OCI-LY7 (cell line): ENCODE results near the gene RIMS4. TPM values are rescaled to one million over a fixed set of nuclear protein-coding genes. Genes with fewer than 3 reads are reported as not detected.

Experiments
- BruUV-seq: library from RNA; stranded (reverse); fragments of 400-500 nt; replicated peaks from 2 replicates; lab custom pipeline; 2021; lab: Mats Ljungman, UMichigan
- CTCF ChIA-PET: fragments of 300-600 bp; sonication (Branson Sonifier 250); formaldehyde crosslinking; loops from one replicate; lab custom pipeline; 2022; ENCODE audit warnings: antibody characterized with exemption; ENCODE audit not compliant: unreplicated experiment; lab: Charles Lee
- POLR2A ChIA-PET: fragments of 300-600 bp; sonication (Branson Sonifier 250); formaldehyde crosslinking; loops from one replicate; lab custom pipeline; 2022; ENCODE audit warnings: antibody characterized with exemption; lab: Charles Lee
- DNase-seq: peaks from one replicate; pipeline ENCODE4 v3.0.0-alpha.2; 2015; ENCODE audit warnings: low spot score
- H2AFZ ChIP-seq: fragments of 200-600 bp; sonication (generic), shearing (Covaris generic); 2 replicates; pipeline ENCODE4 v1.6.1; 2014; ENCODE audit warnings: mild to moderate bottlenecking, antibody characterized with exemption, low read length, moderate library complexity
- H3K27ac ChIP-seq: fragments of 200-600 bp; sonication (generic); 2 replicates; pipeline ENCODE4 v1.5.1; 2014; ENCODE audit warnings: mixed run types, low read depth, mild to moderate bottlenecking, moderate library complexity, low read length, inconsistent platforms; ENCODE audit not compliant: poor library complexity, severe bottlenecking
- H3K36me3 ChIP-seq: fragments of 200-600 bp; sonication (generic); 2 replicates; pipeline ENCODE4 v1.6.1; 2014; ENCODE audit warnings: mild to moderate bottlenecking, antibody characterized with exemption, low read length, moderate library complexity, mixed read lengths; ENCODE audit not compliant: insufficient read depth
- H3K4me1 ChIP-seq: fragments of 200-600 bp; sonication (generic); 2 replicates; pipeline ENCODE4 v1.5.1; 2014; ENCODE audit warnings: mild to moderate bottlenecking, low read length; ENCODE audit not compliant: insufficient read depth, poor library complexity, severe bottlenecking
- H3K4me2 ChIP-seq: fragments of 200-600 bp; sonication (generic); 2 replicates; pipeline ENCODE4 v1.6.1; 2014; ENCODE audit warnings: mild to moderate bottlenecking, low read length
- H3K4me3 ChIP-seq: fragments of 200-600 bp; sonication (generic); 2 replicates; pipeline ENCODE4 v1.5.1; 2014; ENCODE audit warnings: mild to moderate bottlenecking, low read depth, low read length; ENCODE audit not compliant: poor library complexity, severe bottlenecking
- H3K79me2 ChIP-seq: fragments of 200-600 bp; sonication (generic); 2 replicates; pipeline ENCODE4 v1.6.1; 2016; ENCODE audit warnings: low read depth, mild to moderate bottlenecking, low read length, moderate library complexity, mixed read lengths; ENCODE audit not compliant: insufficient read depth
- H3K9me2 ChIP-seq: fragments of 200-600 bp; sonication (generic); 2 replicates; pipeline ENCODE4 v1.6.1; 2016; ENCODE audit warnings: mild to moderate bottlenecking, low read length, mixed read lengths; ENCODE audit not compliant: insufficient read depth
- H3K9me3 ChIP-seq: fragments of 200-600 bp; sonication (generic); 2 replicates; pipeline ENCODE4 v1.6.1; 2014; ENCODE audit warnings: mild to moderate bottlenecking, mixed run types, low read length, mixed read lengths
- H4K20me1 ChIP-seq: fragments of 200-600 bp; sonication (generic); 2 replicates; pipeline ENCODE4 v1.6.1; 2014; ENCODE audit warnings: mild to moderate bottlenecking, antibody characterized with exemption, low read length, moderate library complexity, mixed read lengths; ENCODE audit not compliant: insufficient read depth
- CTCF ChIP-seq: fragments of 200-600 bp; sonication (generic); conservative IDR thresholded peaks from 2 replicates; pipeline ENCODE4 v1.5.1; 2014; ENCODE audit warnings: mild to moderate bottlenecking, antibody characterized with exemption, low read length, moderate library complexity, mixed read lengths
- EZH2phosphoT487 ChIP-seq: fragments of 200-600 bp; sonication (generic); IDR thresholded peaks from 2 replicates; pipeline ENCODE4 v1.6.1; 2018; ENCODE audit warnings: low read depth, borderline replicate concordance, mild to moderate bottlenecking, mixed run types, antibody characterized with exemption, low read length, moderate library complexity, mixed read lengths
- intact Hi-C: fragments of 100-400 bp; cut with micrococcal nuclease; formaldehyde crosslinking; loops from one replicate; pipeline ENCODE4 v1.10.0; 2022; ENCODE audit not compliant: unreplicated experiment
- total RNA-seq, 2 experiments: library from RNA; depleted of rRNA in 1 of 2; stranded (reverse); fragments of >200 nt in 1 of 2; shearing (Covaris generic) in 1 of 2; gene quantifications; 2 replicates each; pipeline ENCODE4 v1.2.3, GENCODE V29; 2014 to 2022

RIMS4 gene
- total RNA-seq, 2 experiments from 2014 or later, result not detected

GRCh38 chr20:44837946-44838345 is 27.6 kb upstream of the RIMS4 start:
- CTCF ChIA-PET, result no interaction called here
- H3K4me2 ChIP-seq, result no peak overlapping the region

GRCh38 chr20:44836601-44837120 is 26.3 kb upstream of the RIMS4 start:
- CTCF ChIA-PET, result no interaction called here

More at GRCh38 chr20:44837946-44838345, 27.6 kb upstream of the RIMS4 start:
- POLR2A ChIA-PET, result no interaction called here
- Histone ChIP-seq H3K4me1 (no peaks in the 10 kb centered on the region), H3K9me2 (no peaks in the 10 kb centered on the region), H2AFZ (no peak overlapping the region), H3K27ac (no peak overlapping the region), H3K36me3 (no peaks in the 10 kb centered on the region), H3K4me3 (no peak overlapping the region), H3K79me2 (no peaks in the 10 kb centered on the region), H3K9me3 (no peaks in the 10 kb centered on the region), H4K20me1 (no peaks in the 10 kb centered on the region)
- TF ChIP-seq CTCF, result no peak
- no peak for TF ChIP-seq EZH2phosphoT487
- BruUV-seq, result no TSS peak
- intact Hi-C loops, result no loop called here
- no peak for DNase-seq

More at GRCh38 chr20:44836601-44837120, 26.3 kb upstream of the RIMS4 start:
- H3K27ac ChIP-seq, result no peak overlapping the region
- no TSS peak for BruUV-seq
- no peak for TF ChIP-seq EZH2phosphoT487
- TF ChIP-seq CTCF, result no peak
- H3K36me3 ChIP-seq, result no peaks in the 10 kb centered on the region
- intact Hi-C loops, result no loop called here
- no peaks in the 10 kb centered on the region for H3K79me2 ChIP-seq
- H4K20me1 ChIP-seq, result no peaks in the 10 kb centered on the region
- DNase-seq, result no peak
- no peaks in the 10 kb centered on the region for H3K9me3 ChIP-seq
- no peak overlapping the region for H2AFZ ChIP-seq
- no peaks in the 10 kb centered on the region for H3K9me2 ChIP-seq
- H3K4me2 ChIP-seq, result no peak overlapping the region
- POLR2A ChIA-PET, result interaction anchor here (0.6 kb wide), 1 partner anchor 81 kb away, joined by 3 read pairs; no protein-coding TSS in a partner anchor
- H3K4me3 ChIP-seq, result no peak overlapping the region
- H3K4me1 ChIP-seq, result no peaks in the 10 kb centered on the region
